OCI-LY7 (cell line): Measurements from ENCODE around the gene NSUN7. TPM values are rescaled to one million over a fixed set of nuclear protein-coding genes. Genes with fewer than 3 reads are reported as not detected.

Experiments used
- BruUV-seq: library from RNA; stranded (reverse); fragments of 400-500 nt; replicated peaks from 2 replicates; lab custom pipeline; 2021; lab: Mats Ljungman, UMichigan
- CTCF ChIA-PET: fragments of 300-600 bp; sonication (Branson Sonifier 250); formaldehyde crosslinking; loops from one replicate; lab custom pipeline; 2022; ENCODE audit warnings: antibody characterized with exemption; ENCODE audit not compliant: unreplicated experiment; lab: Charles Lee
- POLR2A ChIA-PET: fragments of 300-600 bp; sonication (Branson Sonifier 250); formaldehyde crosslinking; loops from one replicate; lab custom pipeline; 2022; ENCODE audit warnings: antibody characterized with exemption; lab: Charles Lee
- DNase-seq: peaks from one replicate; pipeline ENCODE4 v3.0.0-alpha.2; 2015; ENCODE audit warnings: low spot score
- H2AFZ ChIP-seq: fragments of 200-600 bp; sonication (generic), shearing (Covaris generic); 2 replicates; pipeline ENCODE4 v1.6.1; 2014; ENCODE audit warnings: mild to moderate bottlenecking, antibody characterized with exemption, low read length, moderate library complexity
- H3K27ac ChIP-seq: fragments of 200-600 bp; sonication (generic); 2 replicates; pipeline ENCODE4 v1.5.1; 2014; ENCODE audit warnings: mixed run types, low read depth, mild to moderate bottlenecking, moderate library complexity, low read length, inconsistent platforms; ENCODE audit not compliant: poor library complexity, severe bottlenecking
- H3K36me3 ChIP-seq: fragments of 200-600 bp; sonication (generic); 2 replicates; pipeline ENCODE4 v1.6.1; 2014; ENCODE audit warnings: mild to moderate bottlenecking, antibody characterized with exemption, low read length, moderate library complexity, mixed read lengths; ENCODE audit not compliant: insufficient read depth
- H3K4me1 ChIP-seq: fragments of 200-600 bp; sonication (generic); 2 replicates; pipeline ENCODE4 v1.5.1; 2014; ENCODE audit warnings: mild to moderate bottlenecking, low read length; ENCODE audit not compliant: insufficient read depth, poor library complexity, severe bottlenecking
- H3K4me2 ChIP-seq: fragments of 200-600 bp; sonication (generic); 2 replicates; pipeline ENCODE4 v1.6.1; 2014; ENCODE audit warnings: mild to moderate bottlenecking, low read length
- H3K4me3 ChIP-seq: fragments of 200-600 bp; sonication (generic); 2 replicates; pipeline ENCODE4 v1.5.1; 2014; ENCODE audit warnings: mild to moderate bottlenecking, low read depth, low read length; ENCODE audit not compliant: poor library complexity, severe bottlenecking
- H3K79me2 ChIP-seq: fragments of 200-600 bp; sonication (generic); 2 replicates; pipeline ENCODE4 v1.6.1; 2016; ENCODE audit warnings: low read depth, mild to moderate bottlenecking, low read length, moderate library complexity, mixed read lengths; ENCODE audit not compliant: insufficient read depth
- H3K9me2 ChIP-seq: fragments of 200-600 bp; sonication (generic); 2 replicates; pipeline ENCODE4 v1.6.1; 2016; ENCODE audit warnings: mild to moderate bottlenecking, low read length, mixed read lengths; ENCODE audit not compliant: insufficient read depth
- H3K9me3 ChIP-seq: fragments of 200-600 bp; sonication (generic); 2 replicates; pipeline ENCODE4 v1.6.1; 2014; ENCODE audit warnings: mild to moderate bottlenecking, mixed run types, low read length, mixed read lengths
- H4K20me1 ChIP-seq: fragments of 200-600 bp; sonication (generic); 2 replicates; pipeline ENCODE4 v1.6.1; 2014; ENCODE audit warnings: mild to moderate bottlenecking, antibody characterized with exemption, low read length, moderate library complexity, mixed read lengths; ENCODE audit not compliant: insufficient read depth
- EZH2phosphoT487 ChIP-seq: fragments of 200-600 bp; sonication (generic); IDR thresholded peaks from 2 replicates; pipeline ENCODE4 v1.6.1; 2018; ENCODE audit warnings: low read depth, borderline replicate concordance, mild to moderate bottlenecking, mixed run types, antibody characterized with exemption, low read length, moderate library complexity, mixed read lengths
- intact Hi-C: fragments of 100-400 bp; cut with micrococcal nuclease; formaldehyde crosslinking; loops from one replicate; pipeline ENCODE4 v1.10.0; 2022; ENCODE audit not compliant: unreplicated experiment
- total RNA-seq, 2 experiments: library from RNA; depleted of rRNA in 1 of 2; stranded (reverse); fragments of >200 nt in 1 of 2; shearing (Covaris generic) in 1 of 2; gene quantifications; 2 replicates each; pipeline ENCODE4 v1.2.3, GENCODE V29; 2014 to 2022
- TF ChIP-seq, protein P1 (sequence below): fragments of 200-600 bp; sonication (generic); conservative IDR thresholded peaks from 2 replicates; pipeline ENCODE4 v1.5.1; 2014; ENCODE audit warnings: mild to moderate bottlenecking, antibody characterized with exemption, low read length, moderate library complexity, mixed read lengths

Gene NSUN7
- total RNA-seq, 2 experiments from 2014 or later, result 0.13 TPM; not detected in 1

DNA sequence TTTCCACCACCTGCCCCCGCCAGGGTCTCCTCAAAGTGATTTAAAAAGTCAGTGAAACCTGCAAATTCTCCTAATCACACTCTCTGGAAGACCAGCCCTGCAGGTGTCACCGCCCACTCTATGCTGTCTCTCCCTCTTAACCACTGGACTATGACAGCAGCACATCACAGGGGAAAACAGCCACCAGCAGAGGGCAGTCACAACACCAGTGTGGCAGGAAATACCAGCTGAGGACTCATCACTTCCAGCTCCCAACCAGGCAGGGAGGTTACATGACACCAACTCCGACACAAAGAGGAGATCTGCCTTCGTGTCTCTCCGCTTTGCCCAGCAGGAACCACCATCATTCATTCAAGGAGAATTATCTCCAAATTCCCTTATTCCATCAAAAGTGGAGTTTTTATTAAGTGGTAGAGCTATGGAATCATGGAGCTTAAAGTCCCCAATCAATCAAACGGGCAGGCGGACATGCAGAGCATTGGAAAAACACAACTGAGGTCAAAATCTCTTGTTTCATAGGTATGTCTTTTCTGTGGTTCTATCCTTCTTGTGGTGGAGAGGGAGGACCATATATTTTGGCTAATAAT lies 91.3 kb downstream of the NSUN7 start:
- Histone ChIP-seq H2AFZ (no peak overlapping the region), H3K9me2 (no peaks in the 10 kb centered on the region), H3K9me3 (no peaks in the 10 kb centered on the region), H3K36me3 (no peaks in the 10 kb centered on the region), H3K27ac (no peak overlapping the region), H3K79me2 (no peaks in the 10 kb centered on the region), H4K20me1 (no peaks in the 10 kb centered on the region), H3K4me3 (no peak overlapping the region), H3K4me2 (peak overlapping the region; percentile 6; the same call in 1 of the 2 replicates), H3K4me1 (peaks cover 12% of the 10 kb centered on the region)
- POLR2A ChIA-PET, result interaction anchor here (0.6 to 1.0 kb wide), 4 partner anchors 9 to 51 kb away, joined by 3 to 7 read pairs (median 3); no protein-coding TSS in a partner anchor
- CTCF ChIA-PET, result interaction anchor here (0.6 to 1.0 kb wide), 3 partner anchors 16 to 56 kb away, joined by 3 to 4 read pairs (median 3); no protein-coding TSS in a partner anchor
- TF ChIP-seq, protein P1, sequence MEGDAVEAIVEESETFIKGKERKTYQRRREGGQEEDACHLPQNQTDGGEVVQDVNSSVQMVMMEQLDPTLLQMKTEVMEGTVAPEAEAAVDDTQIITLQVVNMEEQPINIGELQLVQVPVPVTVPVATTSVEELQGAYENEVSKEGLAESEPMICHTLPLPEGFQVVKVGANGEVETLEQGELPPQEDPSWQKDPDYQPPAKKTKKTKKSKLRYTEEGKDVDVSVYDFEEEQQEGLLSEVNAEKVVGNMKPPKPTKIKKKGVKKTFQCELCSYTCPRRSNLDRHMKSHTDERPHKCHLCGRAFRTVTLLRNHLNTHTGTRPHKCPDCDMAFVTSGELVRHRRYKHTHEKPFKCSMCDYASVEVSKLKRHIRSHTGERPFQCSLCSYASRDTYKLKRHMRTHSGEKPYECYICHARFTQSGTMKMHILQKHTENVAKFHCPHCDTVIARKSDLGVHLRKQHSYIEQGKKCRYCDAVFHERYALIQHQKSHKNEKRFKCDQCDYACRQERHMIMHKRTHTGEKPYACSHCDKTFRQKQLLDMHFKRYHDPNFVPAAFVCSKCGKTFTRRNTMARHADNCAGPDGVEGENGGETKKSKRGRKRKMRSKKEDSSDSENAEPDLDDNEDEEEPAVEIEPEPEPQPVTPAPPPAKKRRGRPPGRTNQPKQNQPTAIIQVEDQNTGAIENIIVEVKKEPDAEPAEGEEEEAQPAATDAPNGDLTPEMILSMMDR, result peak; percentile 93
- TF ChIP-seq EZH2phosphoT487, result no peak
- intact Hi-C loops, result loop anchor here (5.0 kb wide), 2 partner anchors 56 to 104 kb away; no protein-coding TSS in a partner anchor
- peak; percentile 79 for DNase-seq
- no TSS peak for BruUV-seq

DNA sequence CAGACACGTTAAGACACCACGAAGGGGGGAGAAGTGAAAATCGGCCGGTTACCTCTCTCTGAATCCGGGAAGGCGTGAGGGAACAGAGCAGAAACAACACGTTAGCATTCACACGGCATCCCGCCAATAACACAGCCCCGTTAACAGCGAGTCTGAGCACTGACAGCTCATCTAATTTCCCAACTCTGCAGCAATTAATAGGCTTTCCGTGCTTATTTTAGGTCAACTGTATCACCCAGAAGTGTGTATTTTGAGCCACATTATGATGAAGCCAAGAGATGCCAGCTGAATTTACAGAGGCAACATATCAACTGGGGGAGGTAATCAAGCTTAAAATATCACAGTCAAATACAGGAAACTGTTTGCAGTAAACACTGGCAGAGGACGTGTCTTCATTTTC lies 92.6 kb downstream of the NSUN7 start:
- BruUV-seq, result no TSS peak
- Histone ChIP-seq H4K20me1 (no peaks in the 10 kb centered on the region), H3K36me3 (no peaks in the 10 kb centered on the region), H2AFZ (no peak overlapping the region), H3K4me3 (no peak overlapping the region), H3K79me2 (no peaks in the 10 kb centered on the region), H3K9me2 (no peaks in the 10 kb centered on the region), H3K4me2 (no peak overlapping the region), H3K4me1 (peaks cover 12% of the 10 kb centered on the region), H3K9me3 (no peaks in the 10 kb centered on the region), H3K27ac (no peak overlapping the region)
- CTCF ChIA-PET, result no interaction called here
- intact Hi-C loops, result loop anchor here (5.0 kb wide), 2 partner anchors 55 to 105 kb away; no protein-coding TSS in a partner anchor
- DNase-seq, result no peak
- TF ChIP-seq, protein P1, result no peak
- TF ChIP-seq EZH2phosphoT487, result no peak
- POLR2A ChIA-PET, result no interaction called here
